ENCODE data around the gene HLCS.

HLCS gene

DNA sequence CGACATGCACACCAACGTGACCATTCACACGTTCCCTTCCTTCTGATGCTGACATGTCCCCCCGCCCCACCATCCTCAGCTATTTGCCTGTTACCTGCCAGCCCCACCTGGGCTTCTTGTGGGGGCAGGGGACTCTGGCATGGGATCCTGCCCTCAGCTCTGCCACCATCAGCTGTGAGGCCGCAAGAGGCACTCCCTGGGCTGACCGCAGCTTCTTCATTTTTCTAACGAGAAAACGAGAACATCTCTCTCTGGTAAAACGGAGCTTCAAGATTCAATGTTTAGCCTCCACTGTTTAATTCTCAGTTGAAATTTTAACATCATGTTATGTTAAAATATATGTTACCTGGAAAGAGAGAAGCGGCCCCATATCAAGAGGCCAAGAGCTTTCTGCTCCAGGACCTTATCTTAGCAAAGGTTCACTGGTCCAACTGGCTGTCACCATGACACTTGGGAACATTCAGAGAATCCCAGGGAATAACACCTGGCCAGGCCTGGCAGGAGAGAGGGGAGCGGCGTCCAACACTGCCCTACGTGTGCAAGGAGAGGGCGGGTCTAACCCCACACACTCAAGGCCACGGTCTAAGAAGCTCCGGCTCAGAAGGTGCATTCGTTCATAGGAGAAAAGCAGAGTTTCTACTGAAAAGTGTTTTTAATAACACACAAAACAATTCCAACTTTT, 51.3 kb downstream of the HLCS start:
- TF ChIP-seq, protein P1, sequence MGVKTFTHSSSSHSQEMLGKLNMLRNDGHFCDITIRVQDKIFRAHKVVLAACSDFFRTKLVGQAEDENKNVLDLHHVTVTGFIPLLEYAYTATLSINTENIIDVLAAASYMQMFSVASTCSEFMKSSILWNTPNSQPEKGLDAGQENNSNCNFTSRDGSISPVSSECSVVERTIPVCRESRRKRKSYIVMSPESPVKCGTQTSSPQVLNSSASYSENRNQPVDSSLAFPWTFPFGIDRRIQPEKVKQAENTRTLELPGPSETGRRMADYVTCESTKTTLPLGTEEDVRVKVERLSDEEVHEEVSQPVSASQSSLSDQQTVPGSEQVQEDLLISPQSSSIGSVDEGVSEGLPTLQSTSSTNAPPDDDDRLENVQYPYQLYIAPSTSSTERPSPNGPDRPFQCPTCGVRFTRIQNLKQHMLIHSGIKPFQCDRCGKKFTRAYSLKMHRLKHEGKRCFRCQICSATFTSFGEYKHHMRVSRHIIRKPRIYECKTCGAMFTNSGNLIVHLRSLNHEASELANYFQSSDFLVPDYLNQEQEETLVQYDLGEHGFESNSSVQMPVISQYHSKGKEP (tag by site-specific recombination; IDR thresholded peaks at IDR 0.05) = no peak
- TF ChIP-seq ZBTB1 (tag by site-specific recombination; IDR thresholded peaks at IDR 0.05) (no peak), TRIM28 (IDR thresholded peaks at IDR 0.05; ENCODE audit: borderline replicate concordance, low read length) (no peak), ZNF18 (tag by site-specific recombination; IDR thresholded peaks at IDR 0.05) (no peak), ZNF549 (tag by site-specific recombination; IDR thresholded peaks at IDR 0.05) (no peak), KLF1 (tag by site-specific recombination; IDR thresholded peaks at IDR 0.05) (no peak), ZNF530 (tag by site-specific recombination; IDR thresholded peaks at IDR 0.05; ENCODE audit: low read depth) (no peak), REST (tag by site-specific recombination; IDR thresholded peaks at IDR 0.05) (no peak), ZNF596 (tag by site-specific recombination; IDR thresholded peaks at IDR 0.05) (no peak), ZNF501 (tag by site-specific recombination; IDR thresholded peaks at IDR 0.05) (no peak), ZNF692 (tag by site-specific recombination; IDR thresholded peaks at IDR 0.05) (no peak), ZNF211 (tag by site-specific recombination; IDR thresholded peaks at IDR 0.05; ENCODE audit: low read depth) (no peak), ZNF248 (tag by site-specific recombination; IDR thresholded peaks at IDR 0.05) (no peak), ZNF341 (tag by site-specific recombination; IDR thresholded peaks at IDR 0.05; ENCODE audit: low read depth) (no peak), ZNF658 (tag by site-specific recombination; IDR thresholded peaks at IDR 0.05) (no peak), GLI4 (tag by site-specific recombination; IDR thresholded peaks at IDR 0.05) (no peak), SALL2 (tag by site-specific recombination; IDR thresholded peaks at IDR 0.05; ENCODE audit: borderline replicate concordance) (no peak)
- TF ChIP-seq, protein P2, sequence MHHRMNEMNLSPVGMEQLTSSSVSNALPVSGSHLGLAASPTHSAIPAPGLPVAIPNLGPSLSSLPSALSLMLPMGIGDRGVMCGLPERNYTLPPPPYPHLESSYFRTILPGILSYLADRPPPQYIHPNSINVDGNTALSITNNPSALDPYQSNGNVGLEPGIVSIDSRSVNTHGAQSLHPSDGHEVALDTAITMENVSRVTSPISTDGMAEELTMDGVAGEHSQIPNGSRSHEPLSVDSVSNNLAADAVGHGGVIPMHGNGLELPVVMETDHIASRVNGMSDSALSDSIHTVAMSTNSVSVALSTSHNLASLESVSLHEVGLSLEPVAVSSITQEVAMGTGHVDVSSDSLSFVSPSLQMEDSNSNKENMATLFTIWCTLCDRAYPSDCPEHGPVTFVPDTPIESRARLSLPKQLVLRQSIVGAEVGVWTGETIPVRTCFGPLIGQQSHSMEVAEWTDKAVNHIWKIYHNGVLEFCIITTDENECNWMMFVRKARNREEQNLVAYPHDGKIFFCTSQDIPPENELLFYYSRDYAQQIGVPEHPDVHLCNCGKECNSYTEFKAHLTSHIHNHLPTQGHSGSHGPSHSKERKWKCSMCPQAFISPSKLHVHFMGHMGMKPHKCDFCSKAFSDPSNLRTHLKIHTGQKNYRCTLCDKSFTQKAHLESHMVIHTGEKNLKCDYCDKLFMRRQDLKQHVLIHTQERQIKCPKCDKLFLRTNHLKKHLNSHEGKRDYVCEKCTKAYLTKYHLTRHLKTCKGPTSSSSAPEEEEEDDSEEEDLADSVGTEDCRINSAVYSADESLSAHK (tag by site-specific recombination; IDR thresholded peaks at IDR 0.05) = no peak
- TF ChIP-seq, protein P3, sequence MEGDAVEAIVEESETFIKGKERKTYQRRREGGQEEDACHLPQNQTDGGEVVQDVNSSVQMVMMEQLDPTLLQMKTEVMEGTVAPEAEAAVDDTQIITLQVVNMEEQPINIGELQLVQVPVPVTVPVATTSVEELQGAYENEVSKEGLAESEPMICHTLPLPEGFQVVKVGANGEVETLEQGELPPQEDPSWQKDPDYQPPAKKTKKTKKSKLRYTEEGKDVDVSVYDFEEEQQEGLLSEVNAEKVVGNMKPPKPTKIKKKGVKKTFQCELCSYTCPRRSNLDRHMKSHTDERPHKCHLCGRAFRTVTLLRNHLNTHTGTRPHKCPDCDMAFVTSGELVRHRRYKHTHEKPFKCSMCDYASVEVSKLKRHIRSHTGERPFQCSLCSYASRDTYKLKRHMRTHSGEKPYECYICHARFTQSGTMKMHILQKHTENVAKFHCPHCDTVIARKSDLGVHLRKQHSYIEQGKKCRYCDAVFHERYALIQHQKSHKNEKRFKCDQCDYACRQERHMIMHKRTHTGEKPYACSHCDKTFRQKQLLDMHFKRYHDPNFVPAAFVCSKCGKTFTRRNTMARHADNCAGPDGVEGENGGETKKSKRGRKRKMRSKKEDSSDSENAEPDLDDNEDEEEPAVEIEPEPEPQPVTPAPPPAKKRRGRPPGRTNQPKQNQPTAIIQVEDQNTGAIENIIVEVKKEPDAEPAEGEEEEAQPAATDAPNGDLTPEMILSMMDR (tag by site-specific recombination; IDR thresholded peaks at IDR 0.05) = no peak
- no peak overlapping the region for H3K4me3 ChIP-seq (ENCODE audit: low read depth, low read length)
- H3K36me3 ChIP-seq (ENCODE audit: control insufficient read depth in 2 of 2, insufficient read depth in 1 of 2, low read length in 2 of 2) = no peaks in the 10 kb centered on the region
- H3K27ac ChIP-seq (ENCODE audit: extremely low read depth, low read depth, low read length) = no peak overlapping the region
- H3K4me1 ChIP-seq (ENCODE audit: control insufficient read depth, insufficient read depth, low read length) = peaks cover 36% of the 10 kb centered on the region
- ChIA-PET CTCF (interaction anchor here (0.7 to 1.4 kb wide), 5 partner anchors 11 to 411 kb away, joined by 3 read pairs; no protein-coding TSS in a partner anchor), POLR2A (no interaction called here)
- no peaks in the 10 kb centered on the region for H3K9me3 ChIP-seq (ENCODE audit: control insufficient read depth, insufficient read depth, low read depth, low read length)
